Suppressor macrophage treated with lipopolysaccharide for 1 hour (primary cell): ENCODE results near the gene COPS3.

Experiments
- DNase-seq, 3 donors: peaks; one replicate each; pipeline ENCODE4 v3.0.0-alpha.2; 2020 to 2022

The COPS3 gene

GRCh38 chr17:17214646-17215436 is 66.2 kb downstream of the COPS3 start:
- DNase-seq = no peak

DNA sequence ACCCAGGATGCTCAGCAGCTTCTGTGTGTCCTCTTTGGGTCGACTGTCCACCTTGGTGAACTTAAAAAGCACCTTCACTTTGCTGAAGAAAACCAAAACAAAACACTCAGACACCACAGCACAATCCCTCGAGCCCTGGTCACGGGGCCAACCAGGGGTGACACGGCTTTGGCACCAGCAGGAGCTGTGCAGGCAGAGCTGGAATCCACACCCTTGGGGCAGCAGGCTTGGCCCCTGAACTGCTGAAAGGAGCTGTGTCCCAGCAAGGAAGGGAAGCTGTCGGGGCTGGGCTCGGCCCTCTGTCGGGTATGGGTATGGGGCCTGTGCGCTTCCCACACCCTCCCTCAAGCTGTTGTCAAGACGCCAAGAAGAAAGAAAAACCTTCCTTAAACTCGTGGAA is 67.3 kb downstream of the COPS3 start:
- DNase-seq = no peak

DNA sequence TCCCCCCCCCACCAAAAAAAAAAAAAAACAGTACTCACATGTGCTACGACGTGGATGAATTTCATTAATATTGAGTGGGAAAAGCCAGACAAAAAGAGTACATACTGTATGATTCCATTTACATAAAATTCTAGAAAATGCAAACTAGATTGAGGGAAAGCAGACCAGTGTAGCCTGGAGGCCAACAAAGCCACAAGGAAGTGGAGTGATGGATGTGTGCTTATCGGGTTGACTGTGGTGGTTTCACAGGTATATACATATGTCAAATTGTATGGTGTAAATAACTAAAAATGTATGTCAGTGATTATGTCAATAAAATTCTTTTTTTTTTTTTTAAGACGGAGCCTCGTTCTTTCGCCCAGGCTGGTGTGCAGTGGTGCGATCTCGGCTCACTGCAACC is 73.0 kb downstream of the COPS3 start:
- DNase-seq = no peak

- no peak for DNase-seq
Measured at GRCh38 chr17:17206913-17207335, 74.1 kb downstream of the COPS3 start.

- peak; percentile 68 to 79 (median 74) for DNase-seq
Measured at GRCh38 chr17:17206124-17206912, 74.7 kb downstream of the COPS3 start, which contains the start of gene PLD6. PLD6 (minus strand) TSS chr17:17206333; CDS start chr17:17206286, 47 bp downstream.

DNA sequence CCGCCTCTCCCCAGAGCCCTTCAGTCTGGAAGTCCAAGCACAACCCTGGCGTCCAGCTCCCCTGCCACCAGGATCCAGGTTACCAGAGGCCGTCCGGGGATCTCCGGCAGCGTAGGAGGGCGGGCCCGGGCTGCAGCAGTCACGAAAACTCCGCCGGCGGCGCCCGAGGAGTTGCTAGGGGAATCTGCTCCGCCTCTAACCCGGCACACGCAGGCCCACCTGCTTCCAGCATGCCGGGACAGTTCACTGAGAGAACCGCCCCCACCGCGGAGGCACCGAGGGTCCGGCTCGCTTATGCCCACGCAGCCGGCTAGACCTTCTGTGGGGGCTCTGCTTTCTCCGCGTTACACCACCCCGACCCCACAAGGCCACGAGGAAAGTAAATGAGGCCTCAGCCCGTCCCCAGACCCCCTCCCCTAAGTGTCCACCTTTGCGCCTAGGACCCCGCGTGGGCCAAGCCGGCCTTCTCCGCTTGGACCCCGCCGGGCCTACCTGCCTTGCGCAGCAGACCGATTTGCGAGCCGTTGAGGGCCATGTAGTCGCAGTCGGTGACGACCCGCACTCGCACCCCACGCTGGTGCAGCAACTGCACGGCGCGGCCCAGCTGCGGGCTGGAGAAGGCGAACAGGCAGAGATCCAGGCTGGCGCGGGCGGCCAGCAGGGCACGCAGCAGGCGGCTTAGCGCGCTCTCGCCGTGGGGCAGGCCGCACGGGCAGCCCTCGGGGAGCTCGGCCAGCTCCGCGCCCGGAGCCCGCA is 75.5 kb downstream of the COPS3 start:
- DNase-seq = peak; percentile 57 to 79 (median 76)

DNA sequence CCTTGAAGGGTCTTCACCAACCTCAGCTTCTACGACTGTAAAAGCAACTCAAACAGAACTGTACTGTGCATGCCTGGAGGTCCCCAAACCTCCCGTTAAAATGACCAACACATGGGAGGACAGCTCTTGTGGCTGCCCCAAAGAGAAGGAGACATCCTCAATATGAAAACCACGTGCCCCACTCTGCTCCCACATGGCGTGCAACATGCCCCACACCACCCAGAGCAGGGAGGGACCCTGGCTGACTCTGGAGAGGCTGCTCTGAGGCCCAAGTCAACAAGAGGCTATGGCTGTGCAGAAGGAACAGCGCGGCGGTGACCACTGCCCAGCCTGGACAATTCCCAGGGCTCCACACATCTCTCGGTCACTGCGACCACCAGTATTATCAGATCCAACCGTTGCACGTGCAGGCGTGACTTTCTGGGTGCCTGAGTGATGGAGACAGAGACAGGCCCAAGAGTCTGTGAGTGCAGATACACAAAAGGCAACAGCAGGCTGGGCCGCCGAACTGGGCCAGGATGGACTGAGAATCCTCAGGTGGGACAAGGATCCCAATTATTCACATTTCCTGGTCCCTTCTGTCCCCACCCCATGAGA is 76.3 kb downstream of the COPS3 start:
- DNase-seq = no peak

DNA sequence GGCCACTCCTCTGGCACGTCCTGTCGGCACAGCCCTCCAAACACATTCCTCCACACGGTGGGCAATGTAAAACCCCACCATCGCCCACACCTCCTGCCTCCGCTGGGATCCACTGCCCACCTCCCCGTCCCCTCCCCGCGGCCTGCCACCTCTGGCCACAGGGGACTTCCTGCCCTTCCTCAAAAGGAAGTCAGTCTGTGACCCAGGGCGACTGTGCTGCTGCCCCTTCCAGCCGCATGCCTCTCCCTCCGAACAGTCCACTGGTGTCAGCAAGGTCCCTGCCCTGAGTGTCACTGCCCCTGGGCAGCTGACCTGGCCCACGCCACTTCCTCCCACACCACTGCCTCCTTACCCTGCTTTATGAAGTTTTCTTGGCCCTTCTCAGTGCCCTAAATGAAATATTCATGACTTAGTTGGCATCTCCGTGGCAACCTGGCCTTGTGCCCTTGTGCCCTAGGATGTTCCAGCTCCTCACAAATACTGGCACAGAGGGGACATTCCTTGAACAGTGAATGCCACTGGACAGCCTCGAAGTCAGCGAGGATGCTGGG is 76.9 kb downstream of the COPS3 start:
- DNase-seq = peak in 1 of 3 donors; percentile 6

DNA sequence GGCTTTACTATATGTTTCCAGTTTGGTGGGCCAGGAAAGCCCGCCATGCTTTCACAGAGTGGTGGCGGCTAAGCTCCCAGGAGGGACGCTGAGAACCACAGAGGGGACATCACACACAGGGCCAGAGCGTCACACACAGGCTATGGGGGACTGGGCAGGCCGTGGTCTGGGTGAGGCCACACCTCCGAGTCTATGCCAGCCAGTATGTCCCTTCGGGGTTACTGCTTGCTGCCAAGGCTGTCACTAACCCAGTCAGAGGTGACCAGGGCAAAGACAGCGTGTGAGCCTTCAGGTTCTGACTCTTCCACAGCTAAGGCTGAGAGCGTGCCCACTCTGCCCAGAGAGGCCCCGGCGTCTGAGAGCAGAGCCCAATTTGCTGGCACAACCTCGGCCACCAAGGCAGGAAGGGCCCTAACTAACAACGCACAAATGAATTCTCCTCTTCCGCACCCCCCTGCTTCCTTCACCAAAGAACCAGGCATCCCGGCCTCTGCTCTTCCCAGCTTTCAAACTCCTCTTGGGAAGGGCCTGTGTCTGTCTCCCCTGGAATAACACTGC is 77.8 kb downstream of the COPS3 start:
- no peak for DNase-seq

DNA sequence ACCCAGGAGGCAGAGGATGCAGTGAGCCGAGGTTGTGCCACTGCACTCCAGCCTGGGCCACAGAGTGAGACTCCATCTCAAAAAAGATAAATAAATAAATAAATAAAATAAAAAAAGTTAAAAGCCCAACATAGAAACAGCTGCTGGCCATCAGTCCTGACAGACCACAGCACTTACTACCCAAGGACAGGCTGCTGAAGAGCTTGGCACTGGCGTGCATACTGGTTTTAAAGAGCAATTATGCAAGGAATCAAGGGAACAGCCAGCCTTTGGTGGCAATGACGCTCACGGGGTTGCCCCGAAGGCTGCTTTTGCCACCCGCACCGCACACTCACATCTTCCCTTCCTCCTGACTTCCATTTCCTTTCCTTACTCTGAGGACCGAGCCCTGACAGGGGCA is 79.1 kb downstream of the COPS3 start:
- no peak for DNase-seq

- no peak for DNase-seq
Measured at GRCh38 chr17:17201271-17201670, 79.8 kb downstream of the COPS3 start.

GRCh38 chr17:17200831-17201230 is 80.2 kb downstream of the COPS3 start:
- DNase-seq = no peak

- DNase-seq = no peak
Measured at GRCh38 chr17:17200311-17200710, 80.7 kb downstream of the COPS3 start.

DNA sequence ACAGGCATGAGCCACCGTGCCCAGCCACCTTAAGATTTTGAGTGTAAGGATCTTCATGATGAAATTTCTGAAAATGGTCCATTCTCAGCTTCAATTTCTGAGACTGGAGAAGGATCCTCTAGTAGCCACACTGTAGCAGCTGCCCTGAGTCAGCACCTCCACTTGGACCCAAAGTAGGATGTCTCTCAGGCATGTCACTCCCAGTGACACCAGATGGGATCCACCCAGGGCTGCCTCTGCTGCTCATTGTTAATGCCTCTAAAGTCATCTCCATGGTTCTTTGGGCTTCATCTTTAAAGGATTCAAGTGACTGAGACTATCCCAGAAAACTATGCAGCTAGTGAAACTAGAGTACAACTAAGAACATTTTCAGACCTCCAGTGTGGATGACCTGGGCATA is 82.8 kb downstream of the COPS3 start:
- no peak for DNase-seq

- no peak for DNase-seq
Measured at GRCh38 chr17:17196776-17197175, 84.3 kb downstream of the COPS3 start.
